Activated T-cell treated with anti-CD3 and anti-CD28 coated beads, Interleukin-2, amount 50 U/mL, for 4 hours (primary cell): ENCODE data around the gene GATAD2B. TPM values are rescaled to one million over a fixed set of nuclear protein-coding genes. Genes with fewer than 3 reads are reported as not detected.

Source experiments
- ATAC-seq, 2 donors: fragments of 200-7000 bp; cut with Tn5 transposase; one replicate each; pipeline ENCODE4 v1.10.0; 2021
- DNase-seq: peaks from one replicate; pipeline ENCODE4 v3.0.0-alpha.2; 2020
- H3K27me3 Mint-ChIP-seq: one replicate; pipeline ENCODE4 v1.8.0; 2021; ENCODE audit warnings: low read depth, mixed read lengths
- H3K36me3 Mint-ChIP-seq: one replicate; pipeline ENCODE4 v1.8.0; 2022; ENCODE audit warnings: mixed read lengths; ENCODE audit not compliant: insufficient read depth
- H3K4me1 Mint-ChIP-seq: one replicate; pipeline ENCODE4 v1.8.0; 2021; ENCODE audit warnings: low read depth, mixed read lengths
- H3K4me3 Mint-ChIP-seq: one replicate; pipeline ENCODE4 v1.8.0; 2021; ENCODE audit warnings: mild to moderate bottlenecking, moderate library complexity, mixed read lengths
- H3K9me3 Mint-ChIP-seq: one replicate; pipeline ENCODE4 v1.8.0; 2021; ENCODE audit warnings: mixed read lengths
- total RNA-seq, 3 donors: library from RNA; stranded (reverse); gene quantifications; one replicate each; pipeline ENCODE4 v1.2.1, GENCODE V29; 2021

Gene GATAD2B
- total RNA-seq, result 10 to 100 TPM; 57.3 to 58.3 (median 57.7) TPM

GRCh38 chr1:153922972-153923925 is at the start of gene GATAD2B:
Gene GATAD2B, minus strand, starts transcription at chr1:153922972. Its CDS starts 94,625 bp downstream, at chr1:153828347.
- peaks cover 6% of the 10 kb centered on the region for H3K36me3 Mint-ChIP-seq
- peaks cover 42% of the 10 kb centered on the region for H3K4me1 Mint-ChIP-seq

GRCh38 chr1:153970346-153970745 is 47.6 kb upstream of the GATAD2B start:
- DNase-seq, result no peak
- no peaks in the 10 kb centered on the region for H3K9me3 Mint-ChIP-seq
- H3K27me3 Mint-ChIP-seq, result no peaks in the 10 kb centered on the region
- peaks cover 36% of the 10 kb centered on the region for H3K4me1 Mint-ChIP-seq
- ATAC-seq, result no peak
- H3K4me3 Mint-ChIP-seq, result no peak overlapping the region
- peaks cover 15% of the 10 kb centered on the region for H3K36me3 Mint-ChIP-seq

More at GRCh38 chr1:153922972-153923925, at the start of gene GATAD2B:
- ATAC-seq (peak; percentile 95), DNase-seq (peak; percentile 97)
- Mint-ChIP-seq H3K4me3 (peak within 1 kb of the TSS; percentile 95), H3K27me3 (no peaks in the 10 kb centered on the region), H3K9me3 (no peaks in the 10 kb centered on the region)

- no peak overlapping the region for H3K4me3 Mint-ChIP-seq
- ATAC-seq, result no peak
These were observed 46.2 kb upstream of the GATAD2B start for GRCh38 chr1:153968972-153969371.

GRCh38 chr1:153968408-153968807 is 45.6 kb upstream of the GATAD2B start:
- Mint-ChIP-seq H3K4me1 (peaks cover 42% of the 10 kb centered on the region), H3K36me3 (peaks cover 6% of the 10 kb centered on the region), H3K4me3 (peak overlapping the region; percentile 85), H3K27me3 (no peaks in the 10 kb centered on the region), H3K9me3 (no peaks in the 10 kb centered on the region)
- DNase-seq (no peak), ATAC-seq (no peak)

More at GRCh38 chr1:153968972-153969371, 46.2 kb upstream of the GATAD2B start:
- Mint-ChIP-seq H3K36me3 (peaks cover 10% of the 10 kb centered on the region), H3K9me3 (no peaks in the 10 kb centered on the region), H3K4me1 (peaks cover 38% of the 10 kb centered on the region), H3K27me3 (no peaks in the 10 kb centered on the region)
- no peak for DNase-seq

- H3K4me1 Mint-ChIP-seq, result peaks cover 44% of the 10 kb centered on the region
- DNase-seq (no peak), ATAC-seq (no peak)
- H3K36me3 Mint-ChIP-seq, result peaks cover 3% of the 10 kb centered on the region
- no peaks in the 10 kb centered on the region for H3K27me3 Mint-ChIP-seq
- peak overlapping the region; percentile 85 for H3K4me3 Mint-ChIP-seq
- no peaks in the 10 kb centered on the region for H3K9me3 Mint-ChIP-seq
These were observed 45.2 kb upstream of the GATAD2B start for GRCh38 chr1:153968000-153968363.

GRCh38 chr1:153967107-153967999 is 44.6 kb upstream of the GATAD2B start, which contains the start of gene CREB3L4:
Gene CREB3L4, plus strand, starts transcription at chr1:153967902. Its CDS starts 624 bp downstream, at chr1:153968526.
- peak; percentile 88 to 90 for ATAC-seq
- H3K4me3 Mint-ChIP-seq, result peak within 1 kb of the TSS; percentile 85
- DNase-seq, result peak; percentile 75
- H3K36me3 Mint-ChIP-seq, result no peaks in the 10 kb centered on the region
- no peaks in the 10 kb centered on the region for H3K27me3 Mint-ChIP-seq
- no peaks in the 10 kb centered on the region for H3K9me3 Mint-ChIP-seq
- H3K4me1 Mint-ChIP-seq, result peaks cover 47% of the 10 kb centered on the region

GRCh38 chr1:153963850-153964331 is 41.1 kb upstream of the GATAD2B start:
- H3K9me3 Mint-ChIP-seq, result no peaks in the 10 kb centered on the region
- no peaks in the 10 kb centered on the region for H3K27me3 Mint-ChIP-seq
- ATAC-seq (no peak), DNase-seq (no peak)
- peaks cover 59% of the 10 kb centered on the region for H3K4me1 Mint-ChIP-seq
- peaks cover 3% of the 10 kb centered on the region for H3K36me3 Mint-ChIP-seq
- H3K4me3 Mint-ChIP-seq, result peak overlapping the region; percentile 94

- Mint-ChIP-seq H3K9me3 (no peaks in the 10 kb centered on the region), H3K4me3 (peak within 1 kb of the TSS; percentile 94), H3K4me1 (peaks cover 61% of the 10 kb centered on the region), H3K36me3 (peaks cover 3% of the 10 kb centered on the region), H3K27me3 (no peaks in the 10 kb centered on the region)
- ATAC-seq (peak; percentile 54 to 62), DNase-seq (peak; percentile 94)
These were observed 40.5 kb upstream of the GATAD2B start, which contains the start of gene SLC39A1 for GRCh38 chr1:153963030-153963849. Gene SLC39A1, minus strand, starts transcription at chr1:153963537. Its CDS starts 822 bp downstream, at chr1:153962715.

GRCh38 chr1:153962088-153963029 is 39.6 kb upstream of the GATAD2B start:
- DNase-seq, result no peak
- ATAC-seq, result no peak
- H3K4me3 Mint-ChIP-seq, result peak overlapping the region; percentile 94
- peaks cover 55% of the 10 kb centered on the region for H3K4me1 Mint-ChIP-seq
- H3K36me3 Mint-ChIP-seq, result peaks cover 3% of the 10 kb centered on the region
- no peaks in the 10 kb centered on the region for H3K9me3 Mint-ChIP-seq
- H3K27me3 Mint-ChIP-seq, result no peaks in the 10 kb centered on the region

- Mint-ChIP-seq H3K9me3 (no peaks in the 10 kb centered on the region), H3K27me3 (no peaks in the 10 kb centered on the region), H3K4me1 (peaks cover 56% of the 10 kb centered on the region), H3K4me3 (peak overlapping the region; percentile 94), H3K36me3 (peaks cover 3% of the 10 kb centered on the region)
- ATAC-seq, result no peak
- DNase-seq, result no peak
These were observed 38.6 kb upstream of the GATAD2B start for GRCh38 chr1:153961421-153961820.

GRCh38 chr1:153960206-153960605 is 37.4 kb upstream of the GATAD2B start:
- no peaks in the 10 kb centered on the region for H3K9me3 Mint-ChIP-seq
- H3K4me3 Mint-ChIP-seq, result no peak overlapping the region
- ATAC-seq, result no peak

GRCh38 chr1:153959454-153959853 is 36.7 kb upstream of the GATAD2B start:
- no peak overlapping the region for H3K4me3 Mint-ChIP-seq
- ATAC-seq, result no peak

More at GRCh38 chr1:153960206-153960605, 37.4 kb upstream of the GATAD2B start:
- Mint-ChIP-seq H3K27me3 (no peaks in the 10 kb centered on the region), H3K36me3 (peaks cover 3% of the 10 kb centered on the region), H3K4me1 (peaks cover 56% of the 10 kb centered on the region)
- no peak for DNase-seq

More at GRCh38 chr1:153959454-153959853, 36.7 kb upstream of the GATAD2B start:
- Mint-ChIP-seq H3K4me1 (peaks cover 58% of the 10 kb centered on the region), H3K9me3 (no peaks in the 10 kb centered on the region), H3K27me3 (no peaks in the 10 kb centered on the region), H3K36me3 (peaks cover 3% of the 10 kb centered on the region)
- no peak for DNase-seq
